Smooth muscle cell (in vitro differentiated cells): ENCODE results near the gene TRAPPC14. TPM values are rescaled to one million over a fixed set of nuclear protein-coding genes. Genes with fewer than 3 reads are reported as not detected.

ENCODE experiments used
- DNase-seq: peaks from one replicate; lab custom pipeline; 2025; ENCODE audit not compliant: unreplicated experiment; lab: John Stamatoyannopoulos, UW
- H2AFZ ChIP-seq: fragments of 200-600 bp; sonication (generic); 2 replicates; pipeline ENCODE4 v1.6.0; 2016; ENCODE audit warnings: antibody characterized with exemption, low read depth, mild to moderate bottlenecking
- H3F3A ChIP-seq: fragments of 200-600 bp; sonication (generic); 2 replicates; pipeline ENCODE4 v1.6.0; 2017; ENCODE audit warnings: antibody characterized with exemption, low read depth
- H3K27ac ChIP-seq: fragments of 200-600 bp; sonication (generic); 2 replicates; pipeline ENCODE4 v1.5.1; 2016; ENCODE audit warnings: low read depth, mild to moderate bottlenecking
- H3K27me3 ChIP-seq: fragments of 200-600 bp; sonication (generic); 2 replicates; pipeline ENCODE4 v1.6.1; 2016; ENCODE audit warnings: low read depth, mild to moderate bottlenecking
- H3K36me3 ChIP-seq: fragments of 200-600 bp; sonication (generic); 2 replicates; pipeline ENCODE4 v1.5.1; 2016; ENCODE audit warnings: low read depth
- H3K4me1 ChIP-seq: fragments of 200-600 bp; sonication (generic); 2 replicates; pipeline ENCODE4 v1.5.1; 2016; ENCODE audit warnings: low read depth
- H3K4me2 ChIP-seq: fragments of 200-600 bp; sonication (generic); 2 replicates; pipeline ENCODE4 v1.6.0; 2016; ENCODE audit warnings: mild to moderate bottlenecking
- H3K4me3 ChIP-seq: fragments of 200-600 bp; sonication (generic); 2 replicates; pipeline ENCODE4 v1.5.1; 2016; ENCODE audit warnings: mild to moderate bottlenecking
- H3K79me2 ChIP-seq: fragments of 200-600 bp; sonication (generic); 2 replicates; pipeline ENCODE4 v1.6.0; 2016; ENCODE audit warnings: low read depth, mild to moderate bottlenecking
- H3K9ac ChIP-seq: fragments of 200-600 bp; sonication (generic); 2 replicates; pipeline ENCODE4 v1.6.0; 2016; ENCODE audit warnings: low read depth
- H3K9me3 ChIP-seq: fragments of 200-600 bp; sonication (generic); replicated peaks from 2 replicates; pipeline ENCODE4 v1.5.1; 2016; ENCODE audit warnings: low read depth
- H4K20me1 ChIP-seq: fragments of 200-600 bp; sonication (generic); 2 replicates; pipeline ENCODE4 v1.6.0; 2016; ENCODE audit warnings: low read depth
- CTCF ChIP-seq: fragments of 200-600 bp; sonication (generic); IDR thresholded peaks from 2 replicates; pipeline ENCODE4 v1.5.1; 2017; ENCODE audit warnings: borderline replicate concordance, mild to moderate bottlenecking, antibody characterized with exemption; ENCODE audit not compliant: insufficient read depth, poor library complexity, severe bottlenecking
- WGBS: methylation state at CpG from one replicate; pipeline ENCODE4 v1.1.7; 2016; ENCODE audit warnings: low lambda C conversion rate; 5-methylcytosine and 5-hydroxymethylcytosine counted together
- polyA plus RNA-seq: library from polyadenylated mRNA; unstranded; fragments of >200 nt; fragmentation: Nextera tagmentation; extraction: Ambion mirVana; gene quantifications from 2 replicates; pipeline ENCODE4 v1.2.1, GENCODE V29; 2016
- total RNA-seq: library from RNA; depleted of rRNA; stranded (reverse); fragments of >200 nt; gene quantifications from 2 replicates; pipeline ENCODE4 v1.2.3, GENCODE V29; 2014

Gene TRAPPC14
- total and polyA plus RNA-seq, 2 experiments from 2014 or later: 5.4 to 7.0 TPM

GRCh38 chr7:100155553-100156317 is 2.8 kb downstream of the TRAPPC14 start:
- no peaks in the 10 kb centered on the region for H3K9me3 ChIP-seq
- H3K36me3 ChIP-seq: no peaks in the 10 kb centered on the region
- H3K79me2 ChIP-seq: no peaks in the 10 kb centered on the region
- WGBS: 89% methylated on average over 20 of the region's 20 CpGs
- no peaks in the 10 kb centered on the region for H3K27me3 ChIP-seq
- no peak overlapping the region for H3K4me3 ChIP-seq
- H3K4me2 ChIP-seq: no peak overlapping the region
- peaks cover 9% of the 10 kb centered on the region for H3K4me1 ChIP-seq
- no peak for DNase-seq
- peaks cover 27% of the 10 kb centered on the region for H4K20me1 ChIP-seq
- no peak overlapping the region for H3K9ac ChIP-seq
- no peak overlapping the region for H3K27ac ChIP-seq
- H2AFZ ChIP-seq: no peak overlapping the region
- no peak for TF ChIP-seq CTCF
- peaks cover 10% of the 10 kb centered on the region for H3F3A ChIP-seq

- no peak overlapping the region for H3K4me2 ChIP-seq
- H2AFZ ChIP-seq: no peak overlapping the region
- no peak for TF ChIP-seq CTCF
- DNase-seq: no peak
- H3K9me3 ChIP-seq: no peaks in the 10 kb centered on the region
- no peak overlapping the region for H3K27ac ChIP-seq
- no peak overlapping the region for H3K9ac ChIP-seq
- H3K36me3 ChIP-seq: no peaks in the 10 kb centered on the region
- peaks cover 10% of the 10 kb centered on the region for H3K4me1 ChIP-seq
- 88% methylated on average over 30 of the region's 30 CpGs for WGBS
- H3K27me3 ChIP-seq: no peaks in the 10 kb centered on the region
- H3K79me2 ChIP-seq: peaks cover 6% of the 10 kb centered on the region
- H3F3A ChIP-seq: peaks cover 10% of the 10 kb centered on the region
- peaks cover 27% of the 10 kb centered on the region for H4K20me1 ChIP-seq
- no peak overlapping the region for H3K4me3 ChIP-seq
Measured at GRCh38 chr7:100154651-100155491, 3.7 kb downstream of the TRAPPC14 start.

GRCh38 chr7:100153708-100154535 is 4.6 kb downstream of the TRAPPC14 start:
- H4K20me1 ChIP-seq: peaks cover 27% of the 10 kb centered on the region
- peaks cover 7% of the 10 kb centered on the region for H3F3A ChIP-seq
- DNase-seq: no peak
- H3K9me3 ChIP-seq: no peaks in the 10 kb centered on the region
- H3K27me3 ChIP-seq: no peaks in the 10 kb centered on the region
- no peaks in the 10 kb centered on the region for H3K36me3 ChIP-seq
- H2AFZ ChIP-seq: no peak overlapping the region
- peaks cover 16% of the 10 kb centered on the region for H3K4me1 ChIP-seq
- no peak overlapping the region for H3K4me2 ChIP-seq
- 97% methylated on average over 13 of the region's 16 CpGs for WGBS
- H3K79me2 ChIP-seq: peaks cover 16% of the 10 kb centered on the region
- H3K9ac ChIP-seq: no peak overlapping the region
- H3K4me3 ChIP-seq: no peak overlapping the region
- TF ChIP-seq CTCF: no peak
- H3K27ac ChIP-seq: no peak overlapping the region
